ENCODE measurements around the gene LPXN.

GRCh38 chr11:58511636-58512035 lies 64.0 kb downstream of the LPXN start:
- TF ChIP-seq POLR2AphosphoS5 (IDR thresholded peaks at IDR 0.05; ENCODE audit: insufficient read depth, low read depth, low read length) (no peak), JUN (IDR thresholded peaks at IDR 0.05; ENCODE audit: borderline replicate concordance, insufficient read depth, insufficient read length, low read depth) (no peak), MYC (IDR thresholded peaks at IDR 0.05; ENCODE audit: low read depth, low read length) (no peak), POLR2A (IDR thresholded peaks at IDR 0.05; ENCODE audit: low read depth, low read length) (no peak)
- TF ChIP-seq, protein P1, sequence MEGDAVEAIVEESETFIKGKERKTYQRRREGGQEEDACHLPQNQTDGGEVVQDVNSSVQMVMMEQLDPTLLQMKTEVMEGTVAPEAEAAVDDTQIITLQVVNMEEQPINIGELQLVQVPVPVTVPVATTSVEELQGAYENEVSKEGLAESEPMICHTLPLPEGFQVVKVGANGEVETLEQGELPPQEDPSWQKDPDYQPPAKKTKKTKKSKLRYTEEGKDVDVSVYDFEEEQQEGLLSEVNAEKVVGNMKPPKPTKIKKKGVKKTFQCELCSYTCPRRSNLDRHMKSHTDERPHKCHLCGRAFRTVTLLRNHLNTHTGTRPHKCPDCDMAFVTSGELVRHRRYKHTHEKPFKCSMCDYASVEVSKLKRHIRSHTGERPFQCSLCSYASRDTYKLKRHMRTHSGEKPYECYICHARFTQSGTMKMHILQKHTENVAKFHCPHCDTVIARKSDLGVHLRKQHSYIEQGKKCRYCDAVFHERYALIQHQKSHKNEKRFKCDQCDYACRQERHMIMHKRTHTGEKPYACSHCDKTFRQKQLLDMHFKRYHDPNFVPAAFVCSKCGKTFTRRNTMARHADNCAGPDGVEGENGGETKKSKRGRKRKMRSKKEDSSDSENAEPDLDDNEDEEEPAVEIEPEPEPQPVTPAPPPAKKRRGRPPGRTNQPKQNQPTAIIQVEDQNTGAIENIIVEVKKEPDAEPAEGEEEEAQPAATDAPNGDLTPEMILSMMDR (IDR thresholded peaks at IDR 0.05; ENCODE audit: extremely low read depth in 1 of 2, insufficient read depth in 1 of 2, low read depth in 1 of 2, low read length in 2 of 2), result no peak
- TF ChIP-seq, protein P2, sequence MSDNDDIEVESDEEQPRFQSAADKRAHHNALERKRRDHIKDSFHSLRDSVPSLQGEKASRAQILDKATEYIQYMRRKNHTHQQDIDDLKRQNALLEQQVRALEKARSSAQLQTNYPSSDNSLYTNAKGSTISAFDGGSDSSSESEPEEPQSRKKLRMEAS (IDR thresholded peaks at IDR 0.05; ENCODE audit: insufficient read depth, insufficient read length), result no peak

Measured in endothelial cell of umbilical vein (primary cell).